A549 (cell line): ENCODE data around the gene KIF16B. TPM values are rescaled to one million over a fixed set of nuclear protein-coding genes. Genes with fewer than 3 reads are reported as not detected.
A peak's percentile ranks its signal among the peaks of the same experiment; 100 is the strongest.

Experiments used
- ATAC-seq, 2 experiments: fragments of 200-7000 bp in 1 of 2; fragments of >200 bp in 1 of 2; cut with Nextera tagmentation in 1 of 2; cut with Tn5 transposase in 1 of 2; 3 replicates each; pipeline versions ENCODE4 v1.8.0 to v1.9.1; 2018 to 2020; ENCODE audit warnings: mild to moderate bottlenecking in 1 of 2, moderate library complexity in 1 of 2
- CTCF ChIA-PET: fragments of 300-600 bp; sonication (Branson Sonifier 250); formaldehyde crosslinking; extraction: SDS; loops from one replicate; lab custom pipeline; 2021; ENCODE audit warnings: antibody characterized with exemption, inconsistent platforms; lab: Yijun Ruan, JAX
- POLR2A ChIA-PET: fragments of 350-600 bp; formaldehyde crosslinking; extraction: SDS; loops from one replicate; lab custom pipeline; 2021; ENCODE audit warnings: antibody characterized with exemption, inconsistent platforms; lab: Yijun Ruan, JAX
- DNase-seq, 2 experiments: peaks; one replicate each; pipeline versions ENCODE4 v3.0.0 to v3.0.0-alpha.2; 2011 to 2016; ENCODE audit warnings: low read depth in 1 of 2, low spot score in 1 of 2
- FAIRE-seq: peaks from 2 replicates; lab custom pipeline; 2011; peaks lifted over from hg19 to GRCh38; lab: Jason Lieb, UNC
- H3K27ac ChIP-seq, 2 experiments: fragments of >200 bp; sonication (Bioruptor Twin); formaldehyde crosslinking; 3 replicates each; pipeline ENCODE4 v1.5.1; 2016 to 2017
- H3K4me1 ChIP-seq: fragments of >200 bp; sonication (Bioruptor Twin); formaldehyde crosslinking; 3 replicates; pipeline ENCODE4 v1.6.1; 2016
- H3K4me2 ChIP-seq: fragments of >200 bp; sonication (Bioruptor Twin); formaldehyde crosslinking; 3 replicates; pipeline ENCODE4 v1.6.1; 2016
- H3K4me3 ChIP-seq: fragments of >200 bp; sonication (Bioruptor Twin); formaldehyde crosslinking; 3 replicates; pipeline ENCODE4 v1.5.1; 2016
- H3K9me3 ChIP-seq: fragments of >200 bp; sonication (Bioruptor Twin); formaldehyde crosslinking; 3 replicates; pipeline ENCODE4 v1.6.1; 2016
- BHLHE40 ChIP-seq: IDR thresholded peaks from 2 replicates; pipeline ENCODE4 v1.6.1; 2012; ENCODE audit warnings: low read depth, low read length, inconsistent platforms
- CHD2 ChIP-seq: fragments of 150-350 bp; IDR thresholded peaks from 2 replicates; pipeline ENCODE4 v1.6.1; 2014; ENCODE audit warnings: low read length; ENCODE audit not compliant: partially characterized antibody
- EHF ChIP-seq: fragments of 250-450 bp; sonication (Bioruptor Pico); IDR thresholded peaks from 2 replicates; pipeline ENCODE4 v1.5.0; 2020; ENCODE audit warnings: mild to moderate bottlenecking
- EHMT2 ChIP-seq: fragments of 200-600 bp; sonication (generic); IDR thresholded peaks from 2 replicates; pipeline ENCODE4 v1.6.1; 2016; ENCODE audit warnings: antibody characterized with exemption, low read depth, mild to moderate bottlenecking, moderate library complexity
- ELK1 ChIP-seq: fragments of 150-350 bp; IDR thresholded peaks from 2 replicates; pipeline ENCODE4 v1.6.1; 2014; ENCODE audit warnings: low read depth, mild to moderate bottlenecking, low read length
- ESRRA ChIP-seq: fragments of 150-350 bp; IDR thresholded peaks from 2 replicates; pipeline ENCODE4 v1.6.1; 2014; ENCODE audit warnings: mild to moderate bottlenecking, low read length, borderline replicate concordance
- HDAC2 ChIP-seq: fragments of 200-600 bp; sonication (generic); IDR thresholded peaks from 2 replicates; pipeline ENCODE4 v1.6.1; 2016
- HOXA7 ChIP-seq: fragments of 250-450 bp; sonication (Bioruptor Pico); IDR thresholded peaks from 2 replicates; pipeline ENCODE4 v1.5.0; 2020; ENCODE audit warnings: mild to moderate bottlenecking, moderate library complexity
- HOXB13 ChIP-seq: fragments of 250-450 bp; sonication (Bioruptor Pico); IDR thresholded peaks from 2 replicates; pipeline ENCODE4 v1.5.0; 2020; ENCODE audit warnings: low read depth, mild to moderate bottlenecking, moderate library complexity
- JUNB ChIP-seq: fragments of >200 bp; sonication (Bioruptor Twin); formaldehyde crosslinking; IDR thresholded peaks from 2 replicates; pipeline ENCODE4 v1.6.1; 2016
- MAZ ChIP-seq: fragments of 150-350 bp; IDR thresholded peaks from 2 replicates; pipeline ENCODE4 v1.6.1; 2014; ENCODE audit warnings: antibody characterized with exemption, low read depth, low read length, borderline replicate concordance
- NFE2L2 ChIP-seq: fragments of 150-350 bp; conservative IDR thresholded peaks from 2 replicates; pipeline ENCODE4 v1.6.1; 2014; ENCODE audit warnings: low read length
- PHF8 ChIP-seq: fragments of 200-600 bp; sonication (generic); IDR thresholded peaks from 2 replicates; pipeline ENCODE4 v1.6.1; 2016; ENCODE audit warnings: low read depth, mild to moderate bottlenecking, antibody characterized with exemption, moderate library complexity, borderline replicate concordance
- SMC3 ChIP-seq: fragments of >200 bp; sonication (Bioruptor Twin); formaldehyde crosslinking; IDR thresholded peaks from 3 replicates; pipeline ENCODE4 v1.6.1; 2018; ENCODE audit warnings: inconsistent platforms
- TFCP2L1 ChIP-seq: fragments of 250-450 bp; sonication (Bioruptor Pico); IDR thresholded peaks from 2 replicates; pipeline ENCODE4 v1.5.0; 2021; ENCODE audit warnings: mild to moderate bottlenecking
- WGBS: methylation state at CpG from one replicate; pipeline ENCODE4 v1.1.6; 2017; ENCODE audit errors: missing lambda C conversion rate; 5-methylcytosine and 5-hydroxymethylcytosine counted together
- polyA plus RNA-seq, 4 experiments: library from polyadenylated mRNA; depleted of rRNA in 3 of 4; stranded (reverse); fragments of >200 nt; fragmentation: RNase III in 1 of 4; extraction: RNeasy Plus Mini Kit Qiagen cat#74134 plus additional on column Dnase treatment in 1 of 4; gene quantifications; 2 replicates in 3 of 4; 3 replicates in 1 of 4; pipeline ENCODE4 v1.2.3, GENCODE V29; 2011 to 2017
- TF ChIP-seq, protein P1 (sequence below): fragments of >200 bp; sonication (Bioruptor Twin); formaldehyde crosslinking; IDR thresholded peaks from 3 replicates; pipeline ENCODE4 v1.6.1; 2016
- TF ChIP-seq, protein P2 (sequence below): fragments of 200-600 bp; sonication (generic); IDR thresholded peaks from 2 replicates; pipeline ENCODE4 v1.6.1; 2016; ENCODE audit warnings: antibody characterized with exemption, mild to moderate bottlenecking, moderate library complexity
- TF ChIP-seq, protein P3 (sequence below): fragments of 250-450 bp; sonication (Bioruptor Pico); IDR thresholded peaks from 2 replicates; pipeline ENCODE4 v1.5.0; 2021; ENCODE audit warnings: mild to moderate bottlenecking, moderate library complexity, borderline replicate concordance
- TF ChIP-seq, protein P4 (sequence below): IDR thresholded peaks from 2 replicates; pipeline ENCODE4 v1.6.1; 2012
- TF ChIP-seq, protein P5 (sequence below): fragments of 250-450 bp; sonication (Bioruptor Pico); IDR thresholded peaks from 2 replicates; pipeline ENCODE4 v1.5.0; 2020; ENCODE audit warnings: low read depth, mild to moderate bottlenecking, moderate library complexity
- TF ChIP-seq, protein P6 (sequence below): fragments of >200 bp; sonication (Bioruptor Twin); formaldehyde crosslinking; IDR thresholded peaks from 3 replicates; pipeline ENCODE4 v1.5.1; 2016

Gene KIF16B
- polyA plus RNA-seq, 2 of the 4 experiments (the other 2 are of a cell fraction), result 14.1 to 23.3 TPM

- DNase-seq (no peak), FAIRE-seq (no peak)
- Histone ChIP-seq H3K27ac (no peak overlapping the region), H3K4me3 (no peak overlapping the region), H3K9me3 (no peaks in the 10 kb centered on the region)
- POLR2A ChIA-PET, result no interaction called here
- TF ChIP-seq, protein P1, sequence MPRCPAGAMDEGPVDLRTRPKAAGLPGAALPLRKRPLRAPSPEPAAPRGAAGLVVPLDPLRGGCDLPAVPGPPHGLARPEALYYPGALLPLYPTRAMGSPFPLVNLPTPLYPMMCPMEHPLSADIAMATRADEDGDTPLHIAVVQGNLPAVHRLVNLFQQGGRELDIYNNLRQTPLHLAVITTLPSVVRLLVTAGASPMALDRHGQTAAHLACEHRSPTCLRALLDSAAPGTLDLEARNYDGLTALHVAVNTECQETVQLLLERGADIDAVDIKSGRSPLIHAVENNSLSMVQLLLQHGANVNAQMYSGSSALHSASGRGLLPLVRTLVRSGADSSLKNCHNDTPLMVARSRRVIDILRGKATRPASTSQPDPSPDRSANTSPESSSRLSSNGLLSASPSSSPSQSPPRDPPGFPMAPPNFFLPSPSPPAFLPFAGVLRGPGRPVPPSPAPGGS, result no peak
- TF ChIP-seq EHMT2, result no peak
- TF ChIP-seq, protein P2, sequence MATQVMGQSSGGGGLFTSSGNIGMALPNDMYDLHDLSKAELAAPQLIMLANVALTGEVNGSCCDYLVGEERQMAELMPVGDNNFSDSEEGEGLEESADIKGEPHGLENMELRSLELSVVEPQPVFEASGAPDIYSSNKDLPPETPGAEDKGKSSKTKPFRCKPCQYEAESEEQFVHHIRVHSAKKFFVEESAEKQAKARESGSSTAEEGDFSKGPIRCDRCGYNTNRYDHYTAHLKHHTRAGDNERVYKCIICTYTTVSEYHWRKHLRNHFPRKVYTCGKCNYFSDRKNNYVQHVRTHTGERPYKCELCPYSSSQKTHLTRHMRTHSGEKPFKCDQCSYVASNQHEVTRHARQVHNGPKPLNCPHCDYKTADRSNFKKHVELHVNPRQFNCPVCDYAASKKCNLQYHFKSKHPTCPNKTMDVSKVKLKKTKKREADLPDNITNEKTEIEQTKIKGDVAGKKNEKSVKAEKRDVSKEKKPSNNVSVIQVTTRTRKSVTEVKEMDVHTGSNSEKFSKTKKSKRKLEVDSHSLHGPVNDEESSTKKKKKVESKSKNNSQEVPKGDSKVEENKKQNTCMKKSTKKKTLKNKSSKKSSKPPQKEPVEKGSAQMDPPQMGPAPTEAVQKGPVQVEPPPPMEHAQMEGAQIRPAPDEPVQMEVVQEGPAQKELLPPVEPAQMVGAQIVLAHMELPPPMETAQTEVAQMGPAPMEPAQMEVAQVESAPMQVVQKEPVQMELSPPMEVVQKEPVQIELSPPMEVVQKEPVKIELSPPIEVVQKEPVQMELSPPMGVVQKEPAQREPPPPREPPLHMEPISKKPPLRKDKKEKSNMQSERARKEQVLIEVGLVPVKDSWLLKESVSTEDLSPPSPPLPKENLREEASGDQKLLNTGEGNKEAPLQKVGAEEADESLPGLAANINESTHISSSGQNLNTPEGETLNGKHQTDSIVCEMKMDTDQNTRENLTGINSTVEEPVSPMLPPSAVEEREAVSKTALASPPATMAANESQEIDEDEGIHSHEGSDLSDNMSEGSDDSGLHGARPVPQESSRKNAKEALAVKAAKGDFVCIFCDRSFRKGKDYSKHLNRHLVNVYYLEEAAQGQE, result no peak
- no peak for TF ChIP-seq TFCP2L1 (CRISPR knock-in tag)
- no peak for TF ChIP-seq BHLHE40
- TF ChIP-seq, protein P3, sequence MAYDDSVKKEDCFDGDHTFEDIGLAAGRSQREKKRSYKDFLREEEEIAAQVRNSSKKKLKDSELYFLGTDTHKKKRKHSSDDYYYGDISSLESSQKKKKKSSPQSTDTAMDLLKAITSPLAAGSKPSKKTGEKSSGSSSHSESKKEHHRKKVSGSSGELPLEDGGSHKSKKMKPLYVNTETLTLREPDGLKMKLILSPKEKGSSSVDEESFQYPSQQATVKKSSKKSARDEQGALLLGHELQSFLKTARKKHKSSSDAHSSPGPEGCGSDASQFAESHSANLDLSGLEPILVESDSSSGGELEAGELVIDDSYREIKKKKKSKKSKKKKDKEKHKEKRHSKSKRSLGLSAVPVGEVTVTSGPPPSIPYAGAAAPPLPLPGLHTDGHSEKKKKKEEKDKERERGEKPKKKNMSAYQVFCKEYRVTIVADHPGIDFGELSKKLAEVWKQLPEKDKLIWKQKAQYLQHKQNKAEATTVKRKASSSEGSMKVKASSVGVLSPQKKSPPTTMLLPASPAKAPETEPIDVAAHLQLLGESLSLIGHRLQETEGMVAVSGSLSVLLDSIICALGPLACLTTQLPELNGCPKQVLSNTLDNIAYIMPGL (CRISPR knock-in tag), result no peak
- no peak for TF ChIP-seq HDAC2
- no peak for TF ChIP-seq SMC3
- TF ChIP-seq HOXB13 (CRISPR knock-in tag), result no peak
- TF ChIP-seq ELK1, result no peak
- TF ChIP-seq, protein P4, sequence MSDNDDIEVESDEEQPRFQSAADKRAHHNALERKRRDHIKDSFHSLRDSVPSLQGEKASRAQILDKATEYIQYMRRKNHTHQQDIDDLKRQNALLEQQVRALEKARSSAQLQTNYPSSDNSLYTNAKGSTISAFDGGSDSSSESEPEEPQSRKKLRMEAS, result no peak
- no peak for TF ChIP-seq PHF8
- no peak for TF ChIP-seq MAZ
- TF ChIP-seq, protein P5, sequence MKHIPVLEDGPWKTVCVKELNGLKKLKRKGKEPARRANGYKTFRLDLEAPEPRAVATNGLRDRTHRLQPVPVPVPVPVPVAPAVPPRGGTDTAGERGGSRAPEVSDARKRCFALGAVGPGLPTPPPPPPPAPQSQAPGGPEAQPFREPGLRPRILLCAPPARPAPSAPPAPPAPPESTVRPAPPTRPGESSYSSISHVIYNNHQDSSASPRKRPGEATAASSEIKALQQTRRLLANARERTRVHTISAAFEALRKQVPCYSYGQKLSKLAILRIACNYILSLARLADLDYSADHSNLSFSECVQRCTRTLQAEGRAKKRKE, result no peak
- TF ChIP-seq JUNB, result no peak
- TF ChIP-seq HOXA7 (CRISPR knock-in tag), result no peak
- no peak for TF ChIP-seq CHD2
- TF ChIP-seq, all 56 proteins: peak for 0
- Histone ChIP-seq H3K4me1 (no peaks in the 10 kb centered on the region), H3K4me2 (no peak overlapping the region)
- 93% methylated on average over 7 of the region's 7 CpGs for WGBS
- ATAC-seq, result peak; percentile 72 to 80; a peak in 5 of 6 replicates
- CTCF ChIA-PET, result no interaction called here
Observed at GRCh38 chr20:16378712-16379370, 194.4 kb downstream of the KIF16B start.

GRCh38 chr20:16378122-16378521 lies 195.1 kb downstream of the KIF16B start:
- no peak overlapping the region for H3K27ac ChIP-seq
- no peak overlapping the region for H3K4me2 ChIP-seq
- ATAC-seq (no peak), FAIRE-seq (no peak), DNase-seq (no peak)
- H3K4me1 ChIP-seq, result no peaks in the 10 kb centered on the region
- no peaks in the 10 kb centered on the region for H3K9me3 ChIP-seq
- no peak overlapping the region for H3K4me3 ChIP-seq
- ChIA-PET CTCF (no interaction called here), POLR2A (no interaction called here)
- 89% methylated on average over 1 of the region's 1 CpG for WGBS
- TF ChIP-seq EHF (CRISPR knock-in tag) (no peak), EHMT2 (no peak), HDAC2 (no peak), PHF8 (no peak), ESRRA (no peak), NFE2L2 (no peak), ELK1 (no peak)
- TF ChIP-seq, protein P6, sequence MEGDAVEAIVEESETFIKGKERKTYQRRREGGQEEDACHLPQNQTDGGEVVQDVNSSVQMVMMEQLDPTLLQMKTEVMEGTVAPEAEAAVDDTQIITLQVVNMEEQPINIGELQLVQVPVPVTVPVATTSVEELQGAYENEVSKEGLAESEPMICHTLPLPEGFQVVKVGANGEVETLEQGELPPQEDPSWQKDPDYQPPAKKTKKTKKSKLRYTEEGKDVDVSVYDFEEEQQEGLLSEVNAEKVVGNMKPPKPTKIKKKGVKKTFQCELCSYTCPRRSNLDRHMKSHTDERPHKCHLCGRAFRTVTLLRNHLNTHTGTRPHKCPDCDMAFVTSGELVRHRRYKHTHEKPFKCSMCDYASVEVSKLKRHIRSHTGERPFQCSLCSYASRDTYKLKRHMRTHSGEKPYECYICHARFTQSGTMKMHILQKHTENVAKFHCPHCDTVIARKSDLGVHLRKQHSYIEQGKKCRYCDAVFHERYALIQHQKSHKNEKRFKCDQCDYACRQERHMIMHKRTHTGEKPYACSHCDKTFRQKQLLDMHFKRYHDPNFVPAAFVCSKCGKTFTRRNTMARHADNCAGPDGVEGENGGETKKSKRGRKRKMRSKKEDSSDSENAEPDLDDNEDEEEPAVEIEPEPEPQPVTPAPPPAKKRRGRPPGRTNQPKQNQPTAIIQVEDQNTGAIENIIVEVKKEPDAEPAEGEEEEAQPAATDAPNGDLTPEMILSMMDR, result no peak
- TF ChIP-seq, protein P1, result no peak
- TF ChIP-seq, protein P4, result no peak
